ENCODE results near the gene RNF25. TPM values are rescaled to one million over a fixed set of nuclear protein-coding genes. Genes with fewer than 3 reads are reported as not detected.
A peak's percentile ranks its signal among the peaks of the same experiment; 100 is the strongest.

Gene RNF25
- total RNA-seq, 1 donor from 2014 or later = 25.5 TPM

DNA sequence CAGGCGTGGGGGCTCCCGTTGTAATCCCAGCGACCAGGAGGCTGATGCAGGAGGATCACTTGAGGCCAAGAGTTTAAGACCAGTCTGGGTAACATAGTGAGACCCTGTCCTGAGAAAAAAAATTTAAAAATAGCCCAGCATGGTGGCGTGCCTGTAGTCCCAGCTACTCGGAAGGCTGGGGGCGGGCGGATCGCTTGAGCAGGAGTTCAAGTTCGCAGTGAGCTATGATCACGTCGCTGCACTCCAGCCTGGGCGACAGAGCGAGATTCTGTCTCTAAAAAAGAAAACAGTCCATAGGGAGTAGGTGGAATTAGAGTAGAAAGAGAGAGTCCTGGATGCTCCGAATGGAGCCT is 38.5 kb upstream of the RNF25 start:
- intact Hi-C loops (cut with DNase I) = loop anchor here (5.0 kb wide), 1 partner anchor 137 kb away; no protein-coding TSS in a partner anchor
- H3K27me3 ChIP-seq = no peaks in the 10 kb centered on the region
- H3K4me1 ChIP-seq = peaks cover 24% of the 10 kb centered on the region
- DNase-seq (ENCODE audit: extremely low spot score in 2 of 2) = no peak
- H3K27ac ChIP-seq = peak overlapping the region; percentile 28
- TF ChIP-seq, protein P1, sequence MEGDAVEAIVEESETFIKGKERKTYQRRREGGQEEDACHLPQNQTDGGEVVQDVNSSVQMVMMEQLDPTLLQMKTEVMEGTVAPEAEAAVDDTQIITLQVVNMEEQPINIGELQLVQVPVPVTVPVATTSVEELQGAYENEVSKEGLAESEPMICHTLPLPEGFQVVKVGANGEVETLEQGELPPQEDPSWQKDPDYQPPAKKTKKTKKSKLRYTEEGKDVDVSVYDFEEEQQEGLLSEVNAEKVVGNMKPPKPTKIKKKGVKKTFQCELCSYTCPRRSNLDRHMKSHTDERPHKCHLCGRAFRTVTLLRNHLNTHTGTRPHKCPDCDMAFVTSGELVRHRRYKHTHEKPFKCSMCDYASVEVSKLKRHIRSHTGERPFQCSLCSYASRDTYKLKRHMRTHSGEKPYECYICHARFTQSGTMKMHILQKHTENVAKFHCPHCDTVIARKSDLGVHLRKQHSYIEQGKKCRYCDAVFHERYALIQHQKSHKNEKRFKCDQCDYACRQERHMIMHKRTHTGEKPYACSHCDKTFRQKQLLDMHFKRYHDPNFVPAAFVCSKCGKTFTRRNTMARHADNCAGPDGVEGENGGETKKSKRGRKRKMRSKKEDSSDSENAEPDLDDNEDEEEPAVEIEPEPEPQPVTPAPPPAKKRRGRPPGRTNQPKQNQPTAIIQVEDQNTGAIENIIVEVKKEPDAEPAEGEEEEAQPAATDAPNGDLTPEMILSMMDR (IDR thresholded peaks at IDR 0.05) = no peak
- TF ChIP-seq POLR2A (IDR thresholded peaks at IDR 0.05) = no peak
- no peak for TF ChIP-seq POLR2AphosphoS5 (IDR thresholded peaks at IDR 0.05; ENCODE audit: insufficient read depth in 1 of 2, low read depth in 1 of 2)
- peak overlapping the region; percentile 78 to 96 for H3K4me3 ChIP-seq
- H3K36me3 ChIP-seq = no peaks in the 10 kb centered on the region
- no peaks in the 10 kb centered on the region for H3K9me3 ChIP-seq

DNA sequence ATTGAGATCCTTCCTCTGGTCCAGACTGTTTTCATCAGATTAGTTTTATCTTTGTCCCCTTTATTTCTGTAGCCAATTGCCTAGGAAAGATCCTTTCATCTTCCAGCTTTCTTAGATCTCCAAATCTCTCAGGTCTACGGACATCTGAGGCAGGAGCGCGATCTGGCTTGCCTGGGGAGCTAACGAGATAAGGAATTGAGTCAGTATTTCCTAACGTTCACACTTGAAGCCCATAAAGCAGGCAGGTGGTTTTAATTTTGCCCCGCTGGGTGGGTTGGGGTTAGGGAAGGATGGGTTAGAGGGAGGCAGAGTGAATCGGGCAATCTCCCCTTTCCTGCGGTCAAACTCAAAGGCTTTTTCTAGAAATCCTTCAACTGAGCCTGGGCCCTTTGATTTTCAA is 38.1 kb upstream of the RNF25 start:
- Histone ChIP-seq H3K4me1 (peaks cover 20% of the 10 kb centered on the region), H3K9me3 (no peaks in the 10 kb centered on the region), H3K27me3 (no peaks in the 10 kb centered on the region), H3K36me3 (no peaks in the 10 kb centered on the region), H3K4me3 (peak overlapping the region in 1 of 2 donors; percentile 96), H3K27ac (no peak overlapping the region)
- intact Hi-C loops (cut with DNase I) = loop anchor here (5.0 kb wide), 1 partner anchor 137 kb away; no protein-coding TSS in a partner anchor
- no peak for TF ChIP-seq POLR2AphosphoS5 (IDR thresholded peaks at IDR 0.05; ENCODE audit: insufficient read depth in 1 of 2, low read depth in 1 of 2)
- TF ChIP-seq, protein P1 (IDR thresholded peaks at IDR 0.05) = no peak
- TF ChIP-seq POLR2A (IDR thresholded peaks at IDR 0.05) = no peak
- DNase-seq (ENCODE audit: extremely low spot score in 2 of 2) = no peak

DNA sequence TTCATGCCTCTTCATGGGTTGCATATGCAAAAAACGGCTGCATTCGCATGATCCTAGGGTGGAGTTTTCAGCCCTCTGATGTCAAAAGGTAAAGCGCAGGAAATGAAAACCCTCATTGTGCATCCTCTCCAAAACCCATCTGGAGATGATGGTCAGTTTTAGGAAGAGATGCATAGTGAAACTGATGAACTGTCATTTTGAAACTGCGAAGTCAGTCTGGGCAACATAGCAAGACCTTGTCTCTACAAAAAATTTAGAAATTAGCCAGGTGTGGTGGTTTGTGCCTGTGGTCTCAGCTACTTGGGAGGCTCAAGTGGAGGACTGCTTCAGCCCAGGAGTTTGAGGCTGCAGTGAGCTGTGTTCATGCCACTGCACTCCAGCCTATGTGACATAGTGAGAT is 36.3 kb upstream of the RNF25 start:
- TF ChIP-seq, protein P1 (IDR thresholded peaks at IDR 0.05) = no peak
- TF ChIP-seq POLR2A (IDR thresholded peaks at IDR 0.05) (no peak), POLR2AphosphoS5 (IDR thresholded peaks at IDR 0.05; ENCODE audit: insufficient read depth in 1 of 2, low read depth in 1 of 2) (no peak)
- H3K36me3 ChIP-seq = no peaks in the 10 kb centered on the region
- no peak overlapping the region for H3K4me3 ChIP-seq
- intact Hi-C loops (cut with DNase I) = no loop called here
- H3K27me3 ChIP-seq = no peaks in the 10 kb centered on the region
- no peak overlapping the region for H3K27ac ChIP-seq
- DNase-seq (ENCODE audit: extremely low spot score in 2 of 2) = no peak
- H3K4me1 ChIP-seq = peaks cover 14% of the 10 kb centered on the region
- no peaks in the 10 kb centered on the region for H3K9me3 ChIP-seq

DNA sequence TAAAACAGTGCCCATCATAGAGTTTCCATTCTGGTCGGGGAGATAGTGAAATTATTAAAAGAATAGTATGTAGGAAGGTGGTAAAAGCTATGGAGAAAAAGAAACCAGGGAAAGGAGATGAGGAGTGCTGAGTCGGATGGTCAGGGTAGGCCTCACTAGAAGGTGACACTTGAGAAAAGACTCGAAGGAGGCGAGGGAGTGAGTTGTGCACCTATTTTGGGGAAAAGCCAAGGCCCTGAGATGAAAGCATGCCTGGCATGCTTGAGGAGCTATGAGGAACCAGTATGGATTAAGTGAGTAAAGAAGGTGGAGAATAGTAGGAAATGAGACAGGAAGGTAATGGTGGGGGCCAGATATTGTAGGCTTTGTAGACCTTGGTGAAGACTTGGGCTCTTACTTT is 31.5 kb upstream of the RNF25 start:
- TF ChIP-seq, protein P1 (IDR thresholded peaks at IDR 0.05) = no peak
- no peak for TF ChIP-seq POLR2AphosphoS5 (IDR thresholded peaks at IDR 0.05; ENCODE audit: insufficient read depth in 1 of 2, low read depth in 1 of 2)
- no peak for TF ChIP-seq POLR2A (IDR thresholded peaks at IDR 0.05)
- Histone ChIP-seq H3K36me3 (peaks cover 0 to 11% of the 10 kb centered on the region in 2 donors), H3K27ac (no peak overlapping the region), H3K27me3 (no peaks in the 10 kb centered on the region), H3K9me3 (no peaks in the 10 kb centered on the region), H3K4me3 (no peak overlapping the region), H3K4me1 (no peaks in the 10 kb centered on the region)
- no peak for DNase-seq (ENCODE audit: extremely low spot score in 2 of 2)
- intact Hi-C loops (cut with DNase I) = no loop called here

DNA sequence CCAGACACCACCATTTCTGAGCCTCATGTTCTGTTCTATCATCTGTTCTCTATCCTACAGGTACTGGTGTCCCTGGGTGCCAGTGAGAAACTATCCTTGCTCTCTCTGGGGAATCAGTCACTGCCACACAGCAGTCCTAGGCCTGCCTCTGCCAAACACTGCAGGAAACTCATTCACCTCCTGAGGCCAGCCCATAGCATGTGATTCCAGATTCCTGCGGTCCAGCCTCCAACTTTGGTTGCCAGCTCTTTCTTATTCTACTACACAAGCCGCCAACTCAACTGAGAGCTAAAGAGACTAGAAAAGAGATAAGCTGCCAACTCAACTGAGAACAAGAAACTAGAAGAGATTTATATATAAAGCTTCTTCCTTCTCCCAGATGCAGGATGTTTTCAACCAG is 30.0 kb upstream of the RNF25 start:
- intact Hi-C loops (cut with DNase I) = no loop called here
- H3K27ac ChIP-seq = no peak overlapping the region
- no peaks in the 10 kb centered on the region for H3K4me1 ChIP-seq
- no peaks in the 10 kb centered on the region for H3K9me3 ChIP-seq
- H3K27me3 ChIP-seq = no peaks in the 10 kb centered on the region
- H3K4me3 ChIP-seq = no peak overlapping the region
- no peak for DNase-seq (ENCODE audit: extremely low spot score in 2 of 2)
- H3K36me3 ChIP-seq = peaks cover 0 to 16% of the 10 kb centered on the region in 2 donors
- no peak for TF ChIP-seq POLR2AphosphoS5 (IDR thresholded peaks at IDR 0.05; ENCODE audit: insufficient read depth in 1 of 2, low read depth in 1 of 2)
- TF ChIP-seq, protein P1 (IDR thresholded peaks at IDR 0.05) = no peak
- TF ChIP-seq POLR2A (IDR thresholded peaks at IDR 0.05) = no peak
